Measurements from ENCODE around the gene PKDREJ.

- TF ChIP-seq CTCF (IDR thresholded peaks at IDR 0.05) = no peak
- no peak for TF ChIP-seq POLR2A (IDR thresholded peaks at IDR 0.05)
Measured at GRCh38 chr22:46292173-46292572, 29.0 kb upstream of the PKDREJ start.

All from prostate gland (tissue), 2 donors.